NCI-H774 (cell line): ENCODE results near the gene RSPO4.

ENCODE experiments used
- DNase-seq: peaks from one replicate; lab custom pipeline; 2025; lab: John Stamatoyannopoulos, UW

The RSPO4 gene

GRCh38 chr20:910132-910869 lies 91.8 kb downstream of the RSPO4 start:
- no peak for DNase-seq

GRCh38 chr20:909641-910040 lies 92.5 kb downstream of the RSPO4 start:
- DNase-seq, result no peak
